ENCODE data around the gene CHM.

CHM gene

DNA sequence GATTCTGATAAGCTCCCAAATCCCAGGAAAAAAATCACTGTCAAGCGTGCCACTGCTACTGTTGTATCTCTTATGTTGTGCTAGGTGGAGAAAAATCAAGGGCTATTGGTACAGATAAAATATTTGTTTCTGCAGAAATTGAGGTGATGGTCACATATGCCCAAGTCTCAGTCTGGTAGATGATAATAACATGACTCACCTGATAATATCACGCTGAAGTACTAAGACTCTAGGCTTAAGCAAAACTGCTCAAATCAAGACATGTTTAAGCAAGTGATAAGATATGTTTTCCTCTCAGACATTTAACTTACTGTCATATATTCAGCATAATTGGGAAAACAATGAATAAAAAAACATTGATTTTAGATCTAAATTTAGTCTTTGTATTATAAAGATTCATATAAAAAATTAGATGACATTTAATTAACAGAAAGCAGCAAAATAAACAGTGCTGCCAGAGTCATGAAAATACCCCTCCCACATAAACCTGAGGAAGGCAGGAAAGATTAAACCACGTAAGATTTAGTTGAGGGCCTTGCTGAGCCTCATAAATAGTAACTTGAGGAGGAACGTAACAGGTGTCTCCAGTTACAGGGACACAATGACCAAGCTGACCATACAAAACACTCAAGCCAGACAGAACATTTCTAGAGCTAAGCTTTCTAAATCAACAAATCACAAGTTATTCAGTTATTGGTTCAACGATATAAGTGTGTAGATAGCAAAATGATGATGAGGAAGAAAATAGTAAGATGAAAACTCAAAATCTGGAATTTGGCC lies 143.5 kb downstream of the CHM start:
- DNase-seq = no peak

DNA sequence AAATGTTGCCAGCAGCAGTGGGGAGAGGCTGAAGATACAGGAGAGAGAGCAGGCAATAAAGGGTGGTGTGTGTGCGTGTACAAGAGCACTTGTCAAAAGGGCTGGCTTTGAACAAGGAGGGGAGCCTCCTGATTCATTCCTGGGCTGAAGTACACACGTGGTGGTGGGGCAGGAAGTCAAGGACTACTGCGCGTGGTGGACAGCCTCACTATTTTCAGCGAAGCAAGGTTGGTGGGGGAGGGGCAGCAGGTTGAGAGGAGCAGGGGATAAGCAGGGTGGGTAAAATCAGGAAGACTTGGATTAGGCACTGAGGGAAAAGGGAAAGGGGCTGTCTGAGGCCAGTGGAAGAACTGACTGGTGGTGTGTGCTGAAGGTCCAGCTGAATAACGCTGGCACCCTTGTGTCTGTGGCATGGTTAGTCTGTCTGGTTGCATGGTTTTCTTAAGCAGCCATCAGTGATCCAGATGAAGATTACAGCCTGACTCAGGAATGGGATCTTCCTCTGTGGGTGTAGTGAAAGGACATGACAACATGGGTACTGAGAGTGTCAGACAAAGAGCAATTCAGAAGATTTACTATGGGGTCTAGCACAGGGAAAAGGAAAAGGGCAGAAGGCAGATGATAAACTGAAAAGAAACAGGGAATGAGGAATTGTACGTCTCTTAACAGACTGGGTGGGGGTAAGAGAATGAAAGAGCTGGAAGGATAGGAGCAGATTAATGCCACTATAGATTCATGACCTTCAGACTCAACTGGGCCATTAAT lies 149.8 kb downstream of the CHM start:
- DNase-seq = no peak

DNA sequence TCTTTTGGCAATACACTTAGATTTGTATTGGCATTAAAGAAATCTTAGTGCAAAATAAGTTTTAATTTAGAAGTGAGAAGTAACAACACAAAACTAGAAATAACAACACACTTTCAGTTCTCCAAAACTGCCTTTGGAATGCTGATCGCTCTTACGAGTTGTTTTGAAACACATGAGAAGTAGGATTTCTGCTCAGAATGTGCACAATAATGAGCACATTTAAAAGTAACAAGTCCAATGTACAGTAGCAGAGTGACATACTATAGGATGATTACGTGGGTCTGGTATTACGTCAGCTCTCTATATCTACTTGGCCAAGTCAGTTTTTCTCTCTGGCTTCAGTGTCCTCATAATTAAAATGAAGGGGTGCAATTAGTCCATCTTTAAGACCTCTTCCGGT lies 164.8 kb downstream of the CHM start:
- no peak for DNase-seq

DNA sequence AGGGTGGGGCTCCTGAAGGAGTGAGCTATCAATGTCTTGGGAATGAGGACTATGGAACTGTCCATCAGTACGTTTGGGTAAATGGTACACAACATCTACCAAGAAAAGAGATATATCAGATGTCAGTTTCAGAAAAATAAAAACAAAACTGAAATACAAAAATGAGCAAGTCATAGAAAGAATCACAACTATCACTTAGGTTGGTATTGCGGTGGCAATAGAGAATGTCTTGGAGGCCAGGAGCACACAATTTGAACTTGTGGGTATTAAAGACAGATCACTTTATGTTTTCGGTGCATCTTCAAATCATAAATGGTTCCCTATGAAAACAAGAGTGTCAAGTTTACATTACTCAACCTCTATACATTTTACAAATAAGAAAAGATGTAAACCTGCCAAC lies 176.8 kb downstream of the CHM start:
- no peak for DNase-seq

DNA sequence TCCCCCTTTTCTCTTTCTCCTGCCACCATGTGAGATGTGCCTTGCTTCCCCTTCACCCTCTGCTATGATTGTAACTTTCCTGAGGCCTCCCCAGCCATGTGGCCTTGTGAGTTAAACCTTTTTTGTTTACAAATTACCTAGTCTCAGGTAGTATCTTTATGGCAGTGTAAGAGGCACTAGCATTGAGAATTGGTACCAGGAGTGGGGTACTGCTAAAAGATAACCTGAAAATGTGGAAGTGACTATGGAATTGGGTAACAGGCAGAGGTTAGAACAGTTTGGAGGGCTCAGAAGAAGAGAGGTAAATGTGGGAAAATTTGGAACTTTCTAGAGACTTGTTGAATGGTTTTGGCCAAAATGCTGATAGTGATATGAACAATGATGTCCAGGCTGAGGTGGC lies 182.0 kb downstream of the CHM start:
- no peak for DNase-seq

DNA sequence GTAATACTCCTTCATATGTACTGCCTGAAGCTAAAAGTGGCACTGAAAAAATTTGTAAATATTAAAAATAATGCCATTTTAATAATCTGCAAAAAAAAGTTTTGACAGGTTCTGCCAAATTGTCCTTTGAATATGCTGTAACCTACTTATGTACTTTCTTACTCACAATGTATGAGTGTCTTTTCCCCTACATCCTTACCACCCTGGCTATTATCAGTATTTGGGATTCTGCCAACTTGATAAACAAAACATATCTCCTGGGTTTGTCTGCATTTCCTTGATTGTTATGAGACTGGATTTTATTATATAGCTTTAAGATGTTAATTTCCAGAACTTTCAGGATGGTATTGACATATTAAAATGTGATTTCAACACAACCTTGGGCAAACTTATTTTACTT lies 187.9 kb downstream of the CHM start:
- no peak for DNase-seq

DNA sequence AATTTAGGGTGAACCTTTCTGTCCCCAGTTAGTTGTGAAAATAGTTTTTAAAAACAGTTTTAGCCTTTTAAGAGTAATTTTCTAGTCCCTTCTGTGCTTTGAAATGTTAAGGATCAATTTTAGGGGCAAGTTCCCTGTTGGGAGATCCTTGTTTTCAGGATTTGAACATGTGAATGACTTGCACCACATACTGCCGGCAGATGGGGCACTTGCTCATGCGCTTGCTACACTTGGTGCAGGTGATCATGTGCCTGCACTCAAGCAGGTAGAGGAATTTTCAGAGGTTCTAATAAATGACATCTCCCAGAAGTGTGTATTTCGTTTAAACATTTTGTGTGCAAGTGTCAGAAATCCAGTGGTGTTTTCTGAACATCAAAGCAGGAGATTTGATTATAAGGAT lies 195.9 kb downstream of the CHM start:
- DNase-seq = no peak

DNA sequence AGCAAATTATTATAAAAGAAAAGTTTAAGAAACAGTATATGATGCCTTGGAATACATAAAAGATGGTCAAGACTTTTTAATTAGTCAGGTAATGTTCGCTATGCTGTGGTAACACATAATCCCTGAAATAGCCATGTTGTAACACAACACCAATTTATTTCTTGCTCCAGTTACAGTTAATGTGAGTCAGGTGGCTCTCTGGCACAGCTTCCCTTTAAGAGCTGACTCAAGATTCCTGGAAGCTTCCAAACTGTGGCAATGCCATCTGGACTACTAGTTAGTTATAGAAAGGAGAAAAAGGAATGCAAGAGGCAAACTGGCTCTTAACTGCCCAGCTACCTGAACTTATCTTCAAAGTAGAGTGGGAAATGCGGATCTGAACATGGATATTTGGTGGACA lies 210.5 kb downstream of the CHM start:
- DNase-seq = no peak

DNA sequence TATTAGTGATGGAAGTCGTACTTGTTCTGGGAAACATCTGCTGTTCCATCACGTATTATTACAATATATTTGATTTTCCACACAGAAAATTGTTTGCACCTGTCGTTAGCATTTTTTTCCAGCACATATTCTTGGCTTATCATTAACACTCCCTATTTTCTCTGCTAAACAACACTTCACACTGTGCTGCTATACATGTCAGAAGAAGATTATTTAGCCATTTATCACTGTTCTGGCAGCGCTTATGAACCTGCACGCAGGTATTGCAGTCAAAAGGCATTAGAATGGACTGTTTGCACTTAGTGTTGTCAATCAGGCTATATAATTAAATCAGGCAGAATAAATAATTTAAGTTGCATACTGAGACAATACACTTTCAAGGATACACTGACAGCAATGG lies 218.6 kb downstream of the CHM start:
- DNase-seq = no peak

DNA sequence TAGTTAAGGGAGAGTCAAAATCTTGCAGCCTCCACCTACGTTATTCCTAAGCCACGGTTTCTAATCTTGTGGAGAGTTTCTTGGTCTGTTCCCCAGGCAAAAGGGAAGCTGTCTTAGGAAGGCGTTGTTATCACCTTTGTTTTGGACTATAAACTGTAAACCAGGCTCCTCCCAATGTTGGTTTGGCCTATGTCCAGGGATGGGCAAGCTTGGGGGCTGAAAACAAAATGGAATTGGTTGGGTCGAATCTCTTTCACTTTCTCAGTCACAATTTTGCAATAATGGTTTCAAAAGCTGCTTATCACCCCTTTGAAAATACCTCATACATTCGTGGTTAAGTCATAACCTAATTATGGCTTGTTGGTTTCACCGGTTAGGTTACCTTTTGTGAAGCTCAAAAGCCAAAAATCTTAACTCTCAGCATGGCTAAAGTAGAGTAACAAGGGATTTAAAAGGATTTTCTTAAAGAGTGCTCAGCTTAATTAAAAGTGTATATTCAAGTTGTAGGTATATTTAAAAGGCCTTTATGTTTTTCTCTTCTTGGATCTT lies 232.1 kb downstream of the CHM start:
- DNase-seq = no peak
